Adrenal gland (tissue), 5 donors: ENCODE results near the gene NOX3.

Experiments
- CTCF ChIP-seq, 6 experiments: fragments of 450-650 bp in 4 of 6; fragments of 200-600 bp in 2 of 6; sonication (generic) in 1 of 6; IDR thresholded peaks; 1 replicate in 5 of 6; 2 replicates in 1 of 6; pipeline versions ENCODE4 v1.5.1 to v1.8.0; 2016 to 2021; ENCODE audit warnings: antibody characterized with exemption in 6 of 6, mild to moderate bottlenecking in 2 of 6, moderate library complexity in 1 of 6
- POLR2A ChIP-seq, 2 donors: fragments of 450-650 bp; IDR thresholded peaks; one replicate each; pipeline ENCODE4 v1.6.1; 2017; ENCODE audit warnings: antibody characterized with exemption in 2 of 2, mild to moderate bottlenecking in 2 of 2, moderate library complexity in 1 of 2
- donor health status: DM: no; HTN: no; CAD: no.

- TF ChIP-seq CTCF (IDR thresholded peaks at IDR 0.05) (no peak), POLR2A (IDR thresholded peaks at IDR 0.05) (no peak)
Observed at GRCh38 chr6:155434829-155435423, 20.7 kb downstream of the NOX3 start.
